Neutrophil (primary cell): Measurements from ENCODE around the gene R3HDM2.

ENCODE experiments used
- H3K27ac ChIP-seq: fragments of 200-600 bp; sonication (generic); 2 replicates; pipeline ENCODE4 v1.5.1; 2016; ENCODE audit warnings: mild to moderate bottlenecking, moderate library complexity
- H3K27me3 ChIP-seq: fragments of 200-600 bp; sonication (generic); 2 replicates; pipeline ENCODE4 v1.6.0; 2016; ENCODE audit warnings: mild to moderate bottlenecking
- H3K36me3 ChIP-seq: fragments of 200-600 bp; sonication (generic); 2 replicates; pipeline ENCODE4 v1.5.1; 2017
- H3K4me1 ChIP-seq, 2 experiments: fragments of 200-600 bp in 1 of 2; sonication (generic) in 1 of 2; 1 replicate in 1 of 2; 2 replicates in 1 of 2; pipeline versions ENCODE4 v1.5.1 to v1.6.1; 2013 to 2016; ENCODE audit warnings: low read depth in 1 of 2, low read length in 1 of 2, mild to moderate bottlenecking in 1 of 2, moderate library complexity in 1 of 2; ENCODE audit not compliant: control insufficient read depth in 1 of 2, insufficient read depth in 1 of 2
- H3K4me3 ChIP-seq, 2 experiments: fragments of 200-600 bp in 1 of 2; sonication (generic) in 1 of 2; 1 replicate in 1 of 2; 2 replicates in 1 of 2; pipeline ENCODE4 v1.5.1; 2013 to 2016; ENCODE audit warnings: low read depth in 1 of 2, low read length in 1 of 2, mild to moderate bottlenecking in 1 of 2, moderate library complexity in 1 of 2
- H3K9me3 ChIP-seq: fragments of 200-600 bp; sonication (generic); 2 replicates; pipeline ENCODE4 v1.5.1; 2016
- CTCF ChIP-seq: fragments of 200-600 bp; sonication (generic); IDR thresholded peaks from 2 replicates; pipeline ENCODE4 v1.5.1; 2016; ENCODE audit warnings: antibody characterized with exemption

Gene R3HDM2

GRCh38 chr12:57460841-57461275, 30.0 kb upstream of the R3HDM2 start:
- H3K27ac ChIP-seq, result no peak overlapping the region
- H3K27me3 ChIP-seq, result peaks cover 45% of the 10 kb centered on the region
- TF ChIP-seq CTCF, result no peak
- H3K9me3 ChIP-seq, result no peaks in the 10 kb centered on the region
- peaks cover 54 to 67% of the 10 kb centered on the region in 2 experiments for H3K4me1 ChIP-seq
- peaks cover 17% of the 10 kb centered on the region for H3K36me3 ChIP-seq
- H3K4me3 ChIP-seq, result peak overlapping the region in 1 of 2 experiments; percentile 91

- Histone ChIP-seq H3K36me3 (peaks cover 13% of the 10 kb centered on the region), H3K9me3 (no peaks in the 10 kb centered on the region), H3K27ac (no peak overlapping the region), H3K4me1 (peaks cover 51 to 62% of the 10 kb centered on the region in 2 experiments), H3K27me3 (peaks cover 50% of the 10 kb centered on the region), H3K4me3 (peak overlapping the region; percentile 5 to 91)
- TF ChIP-seq CTCF, result no peak
Measured at GRCh38 chr12:57460468-57460784, 29.6 kb upstream of the R3HDM2 start.

- Histone ChIP-seq H3K9me3 (no peaks in the 10 kb centered on the region), H3K4me3 (peak within 1 kb of the TSS; percentile 89 to 91), H3K36me3 (peaks cover 13% of the 10 kb centered on the region), H3K27me3 (peaks cover 53% of the 10 kb centered on the region), H3K27ac (peak within 1 kb of the TSS; percentile 62), H3K4me1 (peaks cover 46 to 57% of the 10 kb centered on the region in 2 experiments)
- TF ChIP-seq CTCF, result no peak
Measured at GRCh38 chr12:57459750-57460467, 29.1 kb upstream of the R3HDM2 start, which contains the start of gene GLI1. Gene GLI1, plus strand, starts transcription at chr12:57459785. Its CDS starts 3,907 bp downstream, at chr12:57463692.

- TF ChIP-seq CTCF, result peak; percentile 98
- peak overlapping the region; percentile 62 for H3K27ac ChIP-seq
- H3K27me3 ChIP-seq, result peaks cover 53% of the 10 kb centered on the region
- H3K4me1 ChIP-seq, result peaks cover 49 to 54% of the 10 kb centered on the region in 2 experiments
- peak overlapping the region; percentile 89 to 91 for H3K4me3 ChIP-seq
- peaks cover 12% of the 10 kb centered on the region for H3K36me3 ChIP-seq
- H3K9me3 ChIP-seq, result no peaks in the 10 kb centered on the region
Measured at GRCh38 chr12:57459055-57459749, 28.4 kb upstream of the R3HDM2 start.

- no peak for TF ChIP-seq CTCF
- Histone ChIP-seq H3K4me1 (peaks cover 49 to 54% of the 10 kb centered on the region in 2 experiments), H3K4me3 (peak overlapping the region; percentile 89 to 91)
Measured at GRCh38 chr12:57458665-57459054, 27.8 kb upstream of the R3HDM2 start.

More at GRCh38 chr12:57458665-57459054, 27.8 kb upstream of the R3HDM2 start:
- peak overlapping the region; percentile 62 for H3K27ac ChIP-seq
- no peaks in the 10 kb centered on the region for H3K9me3 ChIP-seq
- peaks cover 53% of the 10 kb centered on the region for H3K27me3 ChIP-seq
- peaks cover 6% of the 10 kb centered on the region for H3K36me3 ChIP-seq
